NT2/D1 (cell line): ENCODE data around the gene NIN.

Experiments
- SUZ12 ChIP-seq: IDR thresholded peaks from 2 replicates; pipeline ENCODE4 v1.6.1; 2011; ENCODE audit not compliant: insufficient read length, insufficient read depth; ENCODE audit errors: extremely low read depth
- YY1 ChIP-seq: IDR thresholded peaks from 2 replicates; pipeline ENCODE4 v1.6.1; 2011; ENCODE audit not compliant: insufficient read length, insufficient read depth
- ZNF274 ChIP-seq: IDR thresholded peaks from 2 replicates; pipeline ENCODE4 v1.6.1; 2011; ENCODE audit warnings: mild to moderate bottlenecking, low read depth, low read length

DNA sequence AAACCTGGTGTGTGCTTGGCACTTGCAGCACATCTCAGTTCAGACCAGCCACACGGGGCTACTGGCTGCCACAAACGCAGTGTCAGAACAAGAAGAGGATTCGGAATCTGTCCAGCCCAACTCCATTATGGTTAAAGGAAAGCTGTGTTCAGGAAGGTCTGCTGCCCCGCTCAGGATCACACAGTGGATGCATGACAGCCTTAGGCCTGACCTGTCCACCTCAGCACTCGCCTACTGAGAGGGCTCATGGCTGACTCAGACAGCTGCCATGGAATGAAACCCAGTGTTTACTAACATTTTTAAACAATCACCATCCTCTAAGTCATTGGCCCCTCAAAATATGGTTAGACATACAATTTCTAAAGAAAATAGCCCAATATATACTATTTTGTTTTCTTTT lies 5.6 kb upstream of the NIN start:
- no peak for TF ChIP-seq SUZ12
- no peak for TF ChIP-seq YY1
- no peak for TF ChIP-seq ZNF274
